ENCODE measurements around the gene SLIRP.
A peak's percentile ranks its signal among the peaks of the same experiment; 100 is the strongest.

SLIRP gene

GRCh38 chr14:77707355-77707723, 564 bp upstream of the SLIRP start (continued):
- TF ChIP-seq ZNF223 (tag by site-specific recombination; IDR thresholded peaks at IDR 0.05) (no peak), HOXC10 (CRISPR knock-in tag; IDR thresholded peaks at IDR 0.05) (no peak), ZNF600 (tag by site-specific recombination; IDR thresholded peaks at IDR 0.05) (no peak)

- H3K27ac ChIP-seq (ENCODE audit: extremely low read depth, low read depth, low read length) = no peak overlapping the region
- peaks cover 40 to 52% of the 10 kb centered on the region in 2 experiments for H3K36me3 ChIP-seq (ENCODE audit: control insufficient read depth in 2 of 2, insufficient read depth in 1 of 2, low read length in 2 of 2)
- ChIA-PET POLR2A (interaction anchor here (1.2 kb wide), 1 partner anchor 91 kb away, joined by 4 read pairs; the partner anchor contains the start of gene ADCK1), CTCF (interaction anchor here (0.6 to 1.8 kb wide), 5 partner anchors 9 to 1663 kb away, joined by 3 to 6 read pairs (median 3); partner anchors contain the start of gene AHSA1)
- H3K4me3 ChIP-seq (ENCODE audit: low read depth, low read length) = peak overlapping the region; percentile 95
- H3K4me1 ChIP-seq (ENCODE audit: control insufficient read depth, insufficient read depth, low read length) = peaks cover 8% of the 10 kb centered on the region
- H3K9me3 ChIP-seq (ENCODE audit: control insufficient read depth, insufficient read depth, low read depth, low read length) = no peaks in the 10 kb centered on the region
- TF ChIP-seq ZNF16 (tag by site-specific recombination; IDR thresholded peaks at IDR 0.05; ENCODE audit: low read depth) (no peak), ZNF626 (tag by site-specific recombination; IDR thresholded peaks at IDR 0.05) (no peak), ZNF398 (tag by site-specific recombination; IDR thresholded peaks at IDR 0.05) (no peak), ZSCAN23 (tag by site-specific recombination; IDR thresholded peaks at IDR 0.05) (no peak), ZNF148 (tag by site-specific recombination; IDR thresholded peaks at IDR 0.05; ENCODE audit: borderline replicate concordance) (no peak), PATZ1 (tag by site-specific recombination; IDR thresholded peaks at IDR 0.05) (no peak), ZNF792 (tag by site-specific recombination; IDR thresholded peaks at IDR 0.05) (no peak), ZNF530 (tag by site-specific recombination; IDR thresholded peaks at IDR 0.05; ENCODE audit: low read depth) (no peak), AEBP2 (tag by site-specific recombination; IDR thresholded peaks at IDR 0.05; ENCODE audit: borderline replicate concordance) (no peak), ZNF600 (tag by site-specific recombination; IDR thresholded peaks at IDR 0.05) (no peak), ZNF394 (tag by site-specific recombination; IDR thresholded peaks at IDR 0.05; ENCODE audit: borderline replicate concordance) (no peak), ZNF2 (tag by site-specific recombination; IDR thresholded peaks at IDR 0.05) (no peak)
Observed at GRCh38 chr14:77708749-77709148, 846 bp downstream of the SLIRP start.

- no peaks in the 10 kb centered on the region for H3K9me3 ChIP-seq (ENCODE audit: control insufficient read depth, insufficient read depth, low read depth, low read length)
- no peak overlapping the region for H3K27ac ChIP-seq (ENCODE audit: extremely low read depth, low read depth, low read length)
- peaks cover 42 to 52% of the 10 kb centered on the region in 2 experiments for H3K36me3 ChIP-seq (ENCODE audit: control insufficient read depth in 2 of 2, insufficient read depth in 1 of 2, low read length in 2 of 2)
- ChIA-PET CTCF (no interaction called here), POLR2A (no interaction called here)
- peaks cover 8% of the 10 kb centered on the region for H3K4me1 ChIP-seq (ENCODE audit: control insufficient read depth, insufficient read depth, low read length)
- peak overlapping the region; percentile 95 for H3K4me3 ChIP-seq (ENCODE audit: low read depth, low read length)
- TF ChIP-seq REPIN1 (tag by site-specific recombination; IDR thresholded peaks at IDR 0.05; ENCODE audit: low read depth) = no peak
- no peak for TF ChIP-seq ZNF214 (tag by site-specific recombination; IDR thresholded peaks at IDR 0.05; ENCODE audit: borderline replicate concordance)
- TF ChIP-seq ZNF654 (tag by site-specific recombination; IDR thresholded peaks at IDR 0.05; ENCODE audit: low read depth) = no peak
- no peak for TF ChIP-seq ZNF529 (tag by site-specific recombination; IDR thresholded peaks at IDR 0.05; ENCODE audit: insufficient replicate concordance)
- TF ChIP-seq GLIS1 (tag by site-specific recombination; IDR thresholded peaks at IDR 0.05) = no peak
- no peak for TF ChIP-seq ZNF626 (tag by site-specific recombination; IDR thresholded peaks at IDR 0.05)
- TF ChIP-seq YY1 (tag by site-specific recombination; IDR thresholded peaks at IDR 0.05) = no peak
- TF ChIP-seq ZNF112 (tag by site-specific recombination; IDR thresholded peaks at IDR 0.05) = no peak
- TF ChIP-seq ZNF202 (tag by site-specific recombination; IDR thresholded peaks at IDR 0.05; ENCODE audit: borderline replicate concordance) = no peak
- no peak for TF ChIP-seq ZNF221 (tag by site-specific recombination; IDR thresholded peaks at IDR 0.05; ENCODE audit: borderline replicate concordance)
- TF ChIP-seq ZNF621 (tag by site-specific recombination; IDR thresholded peaks at IDR 0.05) = no peak
- TF ChIP-seq ZNF335 (tag by site-specific recombination; conservative IDR thresholded peaks at IDR 0.05) = no peak
- no peak for TF ChIP-seq ZNF701 (tag by site-specific recombination; IDR thresholded peaks at IDR 0.05)
- no peak for TF ChIP-seq ZBTB48 (tag by site-specific recombination; IDR thresholded peaks at IDR 0.05)
Observed at GRCh38 chr14:77709412-77709811, 1.5 kb downstream of the SLIRP start.

Measured in HEK293 (cell line).